Body of pancreas (tissue), 4 donors: ENCODE data around the gene MYH7. TPM values are rescaled to one million over a fixed set of nuclear protein-coding genes. Genes with fewer than 3 reads are reported as not detected.

Experiments
- ATAC-seq: fragments of 150-250 bp; one replicate; pipeline ENCODE4 v1.9.1; 2016
- DNase-seq, 4 donors: peaks; one replicate each; pipeline ENCODE4 v3.0.0-alpha.2; 2019
- H3K27ac ChIP-seq, 4 donors: fragments of 200-600 bp; sonication (generic); 1 replicate in 3 of 4; 2 replicates in 1 of 4; pipeline versions ENCODE4 v1.5.1 to v1.6.1; 2016 to 2019; ENCODE audit warnings: mild to moderate bottlenecking in 1 of 4, mixed read lengths in 1 of 4, moderate library complexity in 1 of 4
- H3K27me3 ChIP-seq, 2 donors: fragments of 200-600 bp; sonication (generic); one replicate each; pipeline ENCODE4 v1.6.0; 2016; ENCODE audit warnings: mild to moderate bottlenecking in 1 of 2
- H3K36me3 ChIP-seq, 2 donors: fragments of 200-600 bp; sonication (generic); replicated peaks in 1 of 2; 2 replicates each; pipeline ENCODE4 v1.5.1; 2016; ENCODE audit warnings: low read depth in 2 of 2; ENCODE audit not compliant: insufficient read depth in 1 of 2
- H3K4me1 ChIP-seq: fragments of 200-600 bp; sonication (generic); one replicate; pipeline ENCODE4 v1.6.0; 2016
- H3K4me3 ChIP-seq, 2 donors: fragments of 200-600 bp; sonication (generic); 1 replicate in 1 of 2; 2 replicates in 1 of 2; pipeline ENCODE4 v1.5.1; 2016 to 2019
- H3K9me3 ChIP-seq, 3 donors: fragments of 200-600 bp; sonication (generic); 1 replicate in 2 of 3; 2 replicates in 1 of 3; pipeline ENCODE4 v1.5.1; 2016
- POLR2A ChIP-seq, 3 donors: fragments of 450-650 bp; IDR thresholded peaks; one replicate each; pipeline ENCODE4 v1.6.1; 2016; ENCODE audit warnings: antibody characterized with exemption in 3 of 3, mild to moderate bottlenecking in 2 of 3
- WGBS, 2 donors: methylation state at CpG; one replicate each; pipeline ENCODE4 v1.1.5; 2017; 5-methylcytosine and 5-hydroxymethylcytosine counted together
- intact Hi-C: fragments of 100-400 bp; cut with DNase I; formaldehyde crosslinking; loops from one replicate; pipeline ENCODE4 v1.15.1; 2023
- total RNA-seq, 2 donors: library from RNA; depleted of rRNA; stranded (reverse); fragments of >200 nt; gene quantifications; one replicate each; pipeline ENCODE4 v1.1.0, GENCODE V29; 2016
- TF ChIP-seq, protein P1 (sequence below), 7 experiments: fragments of 450-650 bp in 4 of 7; fragments of 200-600 bp in 3 of 7; sonication (generic) in 3 of 7; IDR thresholded peaks; one replicate each; pipeline ENCODE4 v1.5.1; 2016 to 2019; ENCODE audit warnings: antibody characterized with exemption in 7 of 7

Gene MYH7
- total RNA-seq, 2 donors from 2014 or later, result 0.52 to 2.0 TPM

DNA sequence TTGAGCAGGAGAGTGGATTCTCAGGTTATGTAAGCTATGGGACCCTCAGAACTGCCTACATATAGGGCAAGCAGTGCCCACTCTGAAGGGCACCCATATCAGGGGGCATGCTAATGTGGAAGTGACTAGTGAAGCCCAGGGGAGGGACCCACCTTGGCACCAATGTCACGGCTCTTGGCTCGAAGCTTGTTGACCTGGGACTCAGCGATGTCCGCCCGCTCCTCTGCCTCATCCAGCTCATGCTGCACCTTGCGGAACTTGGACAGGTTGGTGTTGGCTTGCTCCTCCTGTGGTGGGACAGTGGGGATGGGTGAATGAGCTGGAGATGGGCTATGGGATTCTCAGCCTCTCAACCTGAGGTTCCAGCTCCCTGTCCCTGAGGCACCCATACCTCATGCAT lies 53.2 kb downstream of the MYH7 start:
- H3K36me3 ChIP-seq, result no peaks in the 10 kb centered on the region
- TF ChIP-seq, protein P1, sequence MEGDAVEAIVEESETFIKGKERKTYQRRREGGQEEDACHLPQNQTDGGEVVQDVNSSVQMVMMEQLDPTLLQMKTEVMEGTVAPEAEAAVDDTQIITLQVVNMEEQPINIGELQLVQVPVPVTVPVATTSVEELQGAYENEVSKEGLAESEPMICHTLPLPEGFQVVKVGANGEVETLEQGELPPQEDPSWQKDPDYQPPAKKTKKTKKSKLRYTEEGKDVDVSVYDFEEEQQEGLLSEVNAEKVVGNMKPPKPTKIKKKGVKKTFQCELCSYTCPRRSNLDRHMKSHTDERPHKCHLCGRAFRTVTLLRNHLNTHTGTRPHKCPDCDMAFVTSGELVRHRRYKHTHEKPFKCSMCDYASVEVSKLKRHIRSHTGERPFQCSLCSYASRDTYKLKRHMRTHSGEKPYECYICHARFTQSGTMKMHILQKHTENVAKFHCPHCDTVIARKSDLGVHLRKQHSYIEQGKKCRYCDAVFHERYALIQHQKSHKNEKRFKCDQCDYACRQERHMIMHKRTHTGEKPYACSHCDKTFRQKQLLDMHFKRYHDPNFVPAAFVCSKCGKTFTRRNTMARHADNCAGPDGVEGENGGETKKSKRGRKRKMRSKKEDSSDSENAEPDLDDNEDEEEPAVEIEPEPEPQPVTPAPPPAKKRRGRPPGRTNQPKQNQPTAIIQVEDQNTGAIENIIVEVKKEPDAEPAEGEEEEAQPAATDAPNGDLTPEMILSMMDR (IDR thresholded peaks at IDR 0.05), result no peak
- H3K27me3 ChIP-seq, result no peaks in the 10 kb centered on the region
- no peak for ATAC-seq
- H3K27ac ChIP-seq, result no peak overlapping the region
- DNase-seq, result no peak
- H3K4me1 ChIP-seq, result peaks cover 20% of the 10 kb centered on the region
- no peaks in the 10 kb centered on the region for H3K9me3 ChIP-seq
- WGBS, 2 donors, result 100% methylated on average over 4 of the region's 6 CpGs; no CpG with 5 or more reads in 1 of the 2 donors
- no peak overlapping the region for H3K4me3 ChIP-seq
- intact Hi-C loops, result no loop called here

DNA sequence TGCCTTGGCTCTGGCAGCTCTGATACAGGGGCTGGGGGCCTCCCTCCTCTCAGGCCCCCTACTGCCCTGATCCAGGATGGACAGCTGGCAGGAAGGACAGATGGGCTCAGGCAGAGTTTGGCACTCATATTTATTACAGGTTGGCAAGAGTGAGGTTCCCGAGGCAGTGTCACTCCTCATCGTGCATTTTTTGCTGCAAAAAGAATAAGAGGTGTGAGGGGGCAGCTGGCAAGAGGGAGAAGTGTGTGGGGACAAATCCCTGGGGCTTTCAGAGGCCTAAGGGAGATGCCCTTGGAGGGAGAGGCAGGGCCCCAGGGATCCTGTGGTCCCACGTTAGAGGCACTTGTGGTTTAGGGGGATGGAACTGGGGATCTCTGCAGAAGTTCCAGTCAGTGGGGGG lies 53.6 kb downstream of the MYH7 start:
- Histone ChIP-seq H3K36me3 (no peaks in the 10 kb centered on the region), H3K27me3 (no peaks in the 10 kb centered on the region), H3K9me3 (no peaks in the 10 kb centered on the region), H3K4me3 (no peak overlapping the region), H3K4me1 (peaks cover 20% of the 10 kb centered on the region), H3K27ac (no peak overlapping the region)
- intact Hi-C loops, result no loop called here
- TF ChIP-seq, protein P1 (IDR thresholded peaks at IDR 0.05), result no peak
- TF ChIP-seq POLR2A (IDR thresholded peaks at IDR 0.05), result no peak
- WGBS, 2 donors, result 50 to 58% methylated on average over 3 of the region's 3 CpGs
- ATAC-seq (no peak), DNase-seq (no peak)

DNA sequence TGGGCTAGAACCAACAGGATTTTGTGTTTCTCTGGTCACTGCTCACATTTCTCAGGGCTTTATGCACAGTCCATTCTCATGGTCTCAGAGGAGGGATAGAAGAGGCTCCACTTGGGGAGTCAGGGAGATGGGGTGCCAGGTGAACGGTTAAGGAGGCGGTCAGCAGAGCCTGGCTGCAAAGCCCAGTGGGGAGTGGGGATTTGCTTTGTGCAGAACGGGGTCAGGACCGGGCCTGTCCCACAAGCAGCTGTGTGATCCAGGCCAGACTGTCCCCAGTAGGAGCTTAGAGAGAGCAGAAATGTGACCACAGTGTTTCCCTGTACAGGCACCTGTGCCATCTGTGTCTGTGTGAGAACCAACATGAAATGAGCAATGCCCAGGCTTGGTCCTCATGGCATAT lies 54.5 kb downstream of the MYH7 start:
- 77 to 84% methylated on average over 4 of the region's 4 CpGs for WGBS, 2 donors
- H3K9me3 ChIP-seq, result no peaks in the 10 kb centered on the region
- DNase-seq, result no peak
- H3K36me3 ChIP-seq, result no peaks in the 10 kb centered on the region
- no peak overlapping the region for H3K4me3 ChIP-seq
- no peak overlapping the region for H3K27ac ChIP-seq
- no peak for ATAC-seq
- H3K27me3 ChIP-seq, result no peaks in the 10 kb centered on the region
- intact Hi-C loops, result no loop called here
- H3K4me1 ChIP-seq, result peaks cover 15% of the 10 kb centered on the region
- TF ChIP-seq, protein P1 (IDR thresholded peaks at IDR 0.05), result no peak
- TF ChIP-seq POLR2A (IDR thresholded peaks at IDR 0.05), result no peak

DNA sequence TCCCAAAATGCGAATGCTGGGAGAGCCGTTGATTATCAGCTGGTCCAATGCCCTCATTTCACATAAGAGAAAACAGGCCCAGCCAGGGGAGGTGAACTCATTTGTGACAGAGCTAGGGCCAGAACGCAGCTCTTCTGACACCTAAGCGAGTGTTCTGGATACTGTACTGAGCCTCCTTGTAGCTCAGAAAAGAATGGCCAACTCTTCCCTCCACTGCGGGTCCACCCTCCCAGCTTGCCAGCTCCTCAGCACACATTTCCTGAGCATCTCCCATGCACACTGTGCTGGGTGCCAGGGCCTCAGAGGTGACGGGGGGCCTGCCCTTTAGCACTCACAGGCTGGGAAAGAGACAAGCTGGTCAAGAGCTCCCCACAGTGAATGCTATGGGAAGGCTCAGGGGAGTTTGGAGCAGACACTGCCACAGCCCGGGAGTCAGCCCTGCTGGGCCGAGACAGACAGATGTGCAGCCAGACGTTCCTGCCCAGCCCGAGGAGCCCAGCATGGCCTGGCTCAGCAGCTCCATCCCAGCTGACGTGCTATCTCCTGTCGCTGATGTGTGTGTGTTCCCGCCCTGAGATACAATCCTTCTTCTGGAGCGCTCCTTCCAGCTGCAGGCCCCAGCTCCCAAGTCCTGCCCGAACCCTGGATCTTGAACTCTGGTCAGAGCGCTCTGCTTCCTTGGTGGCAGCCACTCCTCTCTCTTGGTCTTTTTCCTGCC lies 55.1 kb downstream of the MYH7 start:
- H3K9me3 ChIP-seq, result no peaks in the 10 kb centered on the region
- 47 to 64% methylated on average over 9 to 16 of the region's 16 CpGs for WGBS, 2 donors
- H3K36me3 ChIP-seq, result no peaks in the 10 kb centered on the region
- H3K4me1 ChIP-seq, result peaks cover 8% of the 10 kb centered on the region
- peak; percentile 1 for ATAC-seq
- no peak for DNase-seq
- H3K27me3 ChIP-seq, result no peaks in the 10 kb centered on the region
- H3K27ac ChIP-seq, result no peak overlapping the region
- intact Hi-C loops, result no loop called here
- TF ChIP-seq POLR2A (IDR thresholded peaks at IDR 0.05), result no peak
- TF ChIP-seq, protein P1 (IDR thresholded peaks at IDR 0.05), result no peak
- no peak overlapping the region for H3K4me3 ChIP-seq
